RWPE1 (cell line): ENCODE results near the gene CASKIN2.

Experiments
- CTCF ChIA-PET: fragments of 350-600 bp; sonication (Branson Sonifier 250); formaldehyde crosslinking; extraction: SDS; loops from one replicate; lab custom pipeline; 2021; lab: Yijun Ruan, JAX
- POLR2A ChIA-PET: fragments of 400-600 bp; formaldehyde crosslinking; extraction: SDS; loops from one replicate; lab custom pipeline; 2020; ENCODE audit warnings: antibody characterized with exemption; ENCODE audit not compliant: low non-redundant PET; lab: Yijun Ruan, JAX
- DNase-seq: peaks from one replicate; pipeline ENCODE4 v3.0.0; 2012; ENCODE audit warnings: low spot score
- H3K27ac ChIP-seq: fragments of 450-650 bp; 2 replicates; pipeline ENCODE4 v1.5.1; 2017
- TF ChIP-seq, protein P1 (sequence below): fragments of 450-650 bp; conservative IDR thresholded peaks from 2 replicates; pipeline ENCODE4 v1.5.1; 2017; ENCODE audit warnings: low read depth, mild to moderate bottlenecking

CASKIN2 gene

DNA sequence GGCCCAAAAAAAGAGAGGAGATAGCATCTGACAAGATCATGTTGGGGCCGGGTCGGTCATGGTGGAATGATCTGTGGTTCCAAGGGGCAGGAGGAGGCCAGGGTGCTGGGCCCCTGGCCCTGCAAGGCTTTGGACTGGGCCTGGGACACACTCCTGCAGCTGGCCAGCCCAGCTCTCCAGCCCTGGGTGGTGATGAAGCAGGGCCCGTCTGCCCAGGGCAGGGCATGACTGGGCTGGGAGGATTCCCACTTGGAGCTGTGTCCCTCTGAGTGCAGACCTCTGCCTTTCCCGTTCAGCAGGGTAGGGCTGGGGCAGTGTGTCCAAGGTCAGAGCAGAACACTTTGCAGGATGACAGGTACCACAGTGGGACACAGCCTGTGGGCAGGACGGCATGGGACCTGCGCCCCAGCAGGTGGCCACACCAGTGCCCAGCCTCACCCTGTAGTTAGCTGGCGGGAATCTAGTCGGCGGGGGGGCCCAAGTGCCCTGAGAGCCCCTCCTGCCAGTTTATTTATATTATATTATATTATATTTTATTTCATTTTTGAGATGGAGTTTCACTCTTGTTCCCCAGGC lies 44.7 kb upstream of the CASKIN2 start:
- ChIA-PET POLR2A (interaction anchor here (0.8 kb wide), 1 partner anchor 11 kb away, joined by 3 read pairs; no protein-coding TSS in a partner anchor), CTCF (no interaction called here)
- TF ChIP-seq, protein P1, sequence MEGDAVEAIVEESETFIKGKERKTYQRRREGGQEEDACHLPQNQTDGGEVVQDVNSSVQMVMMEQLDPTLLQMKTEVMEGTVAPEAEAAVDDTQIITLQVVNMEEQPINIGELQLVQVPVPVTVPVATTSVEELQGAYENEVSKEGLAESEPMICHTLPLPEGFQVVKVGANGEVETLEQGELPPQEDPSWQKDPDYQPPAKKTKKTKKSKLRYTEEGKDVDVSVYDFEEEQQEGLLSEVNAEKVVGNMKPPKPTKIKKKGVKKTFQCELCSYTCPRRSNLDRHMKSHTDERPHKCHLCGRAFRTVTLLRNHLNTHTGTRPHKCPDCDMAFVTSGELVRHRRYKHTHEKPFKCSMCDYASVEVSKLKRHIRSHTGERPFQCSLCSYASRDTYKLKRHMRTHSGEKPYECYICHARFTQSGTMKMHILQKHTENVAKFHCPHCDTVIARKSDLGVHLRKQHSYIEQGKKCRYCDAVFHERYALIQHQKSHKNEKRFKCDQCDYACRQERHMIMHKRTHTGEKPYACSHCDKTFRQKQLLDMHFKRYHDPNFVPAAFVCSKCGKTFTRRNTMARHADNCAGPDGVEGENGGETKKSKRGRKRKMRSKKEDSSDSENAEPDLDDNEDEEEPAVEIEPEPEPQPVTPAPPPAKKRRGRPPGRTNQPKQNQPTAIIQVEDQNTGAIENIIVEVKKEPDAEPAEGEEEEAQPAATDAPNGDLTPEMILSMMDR = no peak
- no peak for DNase-seq
- H3K27ac ChIP-seq = no peak overlapping the region

DNA sequence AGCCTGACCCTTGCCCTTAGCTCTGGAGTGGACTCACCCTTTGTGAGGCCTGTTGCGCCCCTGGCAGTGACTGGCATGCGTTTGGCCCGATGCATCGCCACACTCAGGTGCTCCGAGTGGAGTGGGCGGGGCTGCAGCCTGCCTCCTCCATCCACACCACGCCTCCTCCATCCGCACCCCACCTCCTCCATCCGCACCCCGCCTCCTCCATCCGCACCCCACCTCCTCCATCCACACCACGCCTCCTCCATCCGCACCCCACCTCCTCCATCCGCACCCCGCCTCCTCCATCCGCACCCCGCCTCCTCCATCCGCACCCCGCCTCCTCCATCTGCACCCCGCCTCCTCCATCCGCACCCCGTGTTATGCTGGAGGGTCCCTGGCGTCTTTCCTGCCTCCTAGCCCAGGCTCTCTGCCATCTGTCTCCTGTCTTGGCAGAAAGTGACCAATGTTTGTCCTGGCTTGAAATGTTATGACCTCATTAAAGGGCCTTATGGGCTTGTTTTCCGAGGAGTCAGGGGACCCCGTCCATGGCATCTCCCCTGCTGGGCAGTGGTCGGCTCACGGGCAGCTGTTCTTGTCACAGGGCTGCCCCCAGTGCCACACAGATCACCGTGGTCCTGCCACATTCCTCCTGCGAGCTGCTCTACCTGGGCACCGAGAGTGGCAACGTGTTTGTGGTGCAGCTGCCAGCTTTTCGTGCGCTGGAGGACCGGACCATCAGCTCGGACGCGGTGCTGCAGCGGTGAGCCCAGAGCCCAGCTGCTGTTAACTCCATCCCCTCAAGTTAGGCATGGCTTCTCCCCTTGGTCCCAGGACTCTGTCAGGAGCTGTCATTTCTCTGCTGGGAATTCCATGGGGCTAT lies 43.6 kb upstream of the CASKIN2 start:
- no peak for DNase-seq
- H3K27ac ChIP-seq = no peak overlapping the region
- TF ChIP-seq, protein P1 = no peak
- ChIA-PET POLR2A (interaction anchor here (0.8 kb wide), 1 partner anchor 10 kb away, joined by 3 read pairs; no protein-coding TSS in a partner anchor), CTCF (interaction anchor here (0.6 kb wide), 1 partner anchor 74 kb away, joined by 3 read pairs; no protein-coding TSS in a partner anchor)

DNA sequence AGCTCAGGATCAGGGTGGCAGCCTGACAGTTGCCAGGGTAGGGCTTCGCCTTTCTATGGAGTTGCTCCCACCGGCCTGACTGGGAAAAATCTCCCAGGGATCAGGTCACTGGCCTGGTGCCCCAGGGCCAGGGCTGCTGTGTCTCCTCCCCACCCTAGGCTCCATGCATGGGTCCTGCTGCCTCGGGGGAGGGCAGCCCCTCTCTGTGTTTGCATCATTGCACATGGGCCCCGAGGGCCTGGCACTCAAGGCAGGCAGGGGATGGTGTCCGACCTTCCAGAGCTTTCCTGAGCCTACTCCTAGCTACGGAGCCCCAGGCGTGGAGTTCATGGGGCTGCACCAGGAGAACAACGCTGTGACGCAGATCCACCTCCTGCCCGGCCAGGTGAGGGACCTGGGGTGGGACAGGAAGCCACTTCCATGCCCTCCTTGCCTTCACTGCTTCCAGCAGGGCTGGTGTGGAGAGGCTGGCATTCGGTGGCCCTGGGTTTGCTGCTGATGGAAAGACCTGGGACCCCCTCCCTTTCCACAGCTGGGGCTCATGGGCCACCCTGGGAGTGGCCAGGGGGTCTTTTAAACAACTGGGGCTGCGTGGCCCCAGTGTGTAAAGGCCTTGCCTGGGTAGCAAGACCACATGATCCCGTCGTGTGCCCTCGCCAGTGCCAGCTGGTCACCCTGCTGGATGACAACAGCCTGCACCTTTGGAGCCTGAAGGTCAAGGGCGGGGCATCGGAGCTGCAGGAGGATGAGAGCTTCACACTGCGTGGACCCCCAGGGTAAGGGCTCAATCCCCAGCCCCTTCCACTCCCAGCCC lies 42.7 kb upstream of the CASKIN2 start:
- ChIA-PET CTCF (no interaction called here), POLR2A (no interaction called here)
- no peak for DNase-seq
- H3K27ac ChIP-seq = peak overlapping the region; percentile 25; the same call in 1 of the 2 replicates
- TF ChIP-seq, protein P1 = no peak

DNA sequence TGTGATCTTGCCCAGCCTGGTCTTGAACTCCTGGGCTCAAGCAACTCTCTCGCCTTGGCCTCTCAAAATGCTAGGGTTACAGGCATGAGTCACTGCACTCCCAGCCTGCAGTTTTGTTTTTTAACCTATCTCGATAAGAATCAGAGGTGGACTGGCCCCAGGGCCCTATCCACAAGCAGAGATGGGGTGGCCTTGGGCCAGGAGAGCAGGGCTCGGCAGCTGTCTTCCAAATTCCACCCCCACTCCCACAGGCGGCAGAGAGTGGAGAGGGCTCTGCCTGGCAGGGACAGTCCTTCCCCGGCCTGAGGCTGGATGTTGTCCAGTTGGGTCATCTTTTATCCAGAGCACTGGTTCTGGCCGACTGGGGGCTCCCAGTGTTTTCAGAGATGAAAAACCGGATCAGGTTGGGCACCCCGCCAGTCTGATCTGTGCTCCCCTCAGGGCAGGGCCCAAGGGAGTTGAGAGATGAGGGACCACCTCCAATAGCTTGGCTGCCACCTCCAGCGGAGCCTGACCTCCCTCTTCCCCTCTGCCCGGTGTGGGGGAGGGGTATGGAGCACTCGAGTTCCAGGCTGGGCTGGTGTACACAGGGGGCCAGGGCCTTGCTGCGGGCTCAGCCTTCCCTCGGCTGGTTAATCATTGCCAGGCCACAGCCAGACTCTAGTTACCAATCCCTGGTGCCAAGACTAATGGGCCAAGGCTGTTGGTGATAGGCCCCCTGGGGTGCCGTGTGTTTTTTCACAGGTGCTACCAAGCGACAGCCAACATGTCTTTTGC lies 41.9 kb upstream of the CASKIN2 start:
- no peak for DNase-seq
- CTCF ChIA-PET = interaction anchor here (0.6 kb wide), 1 partner anchor 816 kb away, joined by 5 read pairs; no protein-coding TSS in a partner anchor
- POLR2A ChIA-PET = no interaction called here
- TF ChIP-seq, protein P1 = no peak
- H3K27ac ChIP-seq = peak overlapping the region; percentile 25

DNA sequence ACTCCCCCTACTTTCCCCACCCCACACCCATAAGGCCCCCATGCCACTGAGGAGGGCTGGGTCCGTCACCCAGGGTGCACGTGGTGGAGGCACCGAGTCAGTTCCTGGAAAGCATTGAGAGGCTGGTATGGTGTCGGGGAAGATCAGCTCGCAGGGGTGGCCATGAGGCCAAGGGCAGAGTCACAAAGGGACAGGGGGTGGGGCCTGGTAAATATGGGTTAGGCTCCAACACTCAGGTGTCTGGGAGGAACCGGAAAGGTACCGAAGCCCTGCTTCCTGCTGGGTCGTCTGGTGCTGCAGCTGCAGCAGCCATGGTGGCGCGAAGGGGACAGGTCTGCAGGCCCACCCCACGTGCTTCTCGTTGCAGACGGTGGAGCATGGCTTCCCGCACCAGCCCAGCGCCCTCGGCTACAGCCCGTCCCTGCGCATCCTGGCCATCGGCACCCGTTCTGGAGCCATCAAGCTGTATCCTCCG lies 40.4 kb upstream of the CASKIN2 start:
- H3K27ac ChIP-seq = no peak overlapping the region
- ChIA-PET POLR2A (no interaction called here), CTCF (interaction anchor here (0.6 kb wide), 1 partner anchor 18 kb away, joined by 4 read pairs; no protein-coding TSS in a partner anchor)
- DNase-seq = no peak
- TF ChIP-seq, protein P1 = no peak
